Heart right ventricle (tissue), 16 donors: ENCODE measurements around the gene TXLNB. TPM values are rescaled to one million over a fixed set of nuclear protein-coding genes. Genes with fewer than 3 reads are reported as not detected.

Source experiments
- ATAC-seq, 8 donors: fragments of 200-7000 bp; cut with Tn5 transposase; one replicate each; pipeline ENCODE4 v1.9.1; 2020; ENCODE audit warnings: mild to moderate bottlenecking in 8 of 8, moderate library complexity in 8 of 8, moderate number of reproducible peaks in 1 of 8
- DNase-seq, 2 donors: peaks; one replicate each; pipeline ENCODE4 v3.0.0-alpha.2; 2020
- H3K27ac ChIP-seq, 10 donors: fragments of 200-600 bp; sonication (generic) in 2 of 10; one replicate each; pipeline versions ENCODE4 v1.5.0 to v1.8.0; 2020 to 2022; ENCODE audit warnings: mild to moderate bottlenecking in 3 of 10
- H3K27me3 ChIP-seq, 7 donors: fragments of 200-600 bp; one replicate each; pipeline ENCODE4 v1.8.0; 2021 to 2022; ENCODE audit warnings: mild to moderate bottlenecking in 2 of 7
- H3K36me3 ChIP-seq, 9 donors: fragments of 200-600 bp; sonication (generic) in 1 of 9; one replicate each; pipeline versions ENCODE4 v1.5.0 to v1.8.0; 2020 to 2022; ENCODE audit warnings: mild to moderate bottlenecking in 2 of 9
- H3K4me1 ChIP-seq, 9 donors: fragments of 200-600 bp; sonication (generic) in 1 of 9; one replicate each; pipeline versions ENCODE4 v1.5.0 to v1.8.0; 2020 to 2022; ENCODE audit warnings: mild to moderate bottlenecking in 4 of 9
- H3K4me3 ChIP-seq, 10 donors: fragments of 200-600 bp; sonication (generic) in 2 of 10; one replicate each; pipeline versions ENCODE4 v1.5.0 to v1.8.0; 2020 to 2022; ENCODE audit warnings: mild to moderate bottlenecking in 7 of 10, moderate library complexity in 2 of 10
- H3K9me3 ChIP-seq, 11 donors: fragments of 200-600 bp in 10 of 11; sonication (generic) in 2 of 11; one replicate each; pipeline versions ENCODE4 v1.5.0 to v1.8.0; 2013 to 2022; ENCODE audit warnings: mild to moderate bottlenecking in 2 of 11, control low read depth in 1 of 11, moderate library complexity in 1 of 11
- WGBS, 2 donors: extraction: QIAGEN DNeasy Blood & Tissue Kit; methylation state at CpG; one replicate each; pipeline ENCODE4 v1.1.7; 2013; ENCODE audit warnings: inconsistent platforms in 1 of 2; 5-methylcytosine and 5-hydroxymethylcytosine counted together
- intact Hi-C, 10 donors: fragments of 100-400 bp; cut with DNase I; formaldehyde crosslinking; loops; one replicate each; pipeline versions ENCODE4 v1.11.1 to v1.14.2; 2022
- polyA plus RNA-seq, 2 donors: library from polyadenylated mRNA; stranded (reverse); fragments of 200-250 nt; gene quantifications; one replicate each; pipeline ENCODE4 v1.2.3, GENCODE V29; 2013
- total RNA-seq, 10 donors: library from RNA; stranded (reverse); fragmentation: NEBNext Ultra II Directional in 3 of 10; extraction: Animal tissue kit (Norgen Biotek cat#: 25700) in 3 of 10; gene quantifications; one replicate each; pipeline versions ENCODE4 v1.2.1 to v1.2.4, GENCODE V29; 2021 to 2023
- TF ChIP-seq, protein P1 (sequence below), 9 donors: fragments of 200-600 bp; sonication (generic) in 2 of 9; IDR thresholded peaks; one replicate each; pipeline versions ENCODE4 v1.5.0 to v1.8.0; 2021 to 2022; ENCODE audit warnings: antibody characterized with exemption in 9 of 9, mild to moderate bottlenecking in 5 of 9, moderate library complexity in 1 of 9
- donor health status: Arrhythmogenic right ventricular cardiomyopathy.
- donor health status: ischemic (EF 13 %, LVEDD 7.1; RV severe dilation, severe dysfunction).
- donor health status: healthy with polysubstance abuse.
- donor health status: DM: no; HTN: yes; CAD: no.
- donor health status: DM: no; HTN: no; CAD: no.
- donor health status: ischemic (EF 25% LVEDD 6.9; RV normal size, moderate dysfunction).
- donor health status: ischemic (EF 25% LVEDD 5.7; RV mildly dilated, moderate dysfunction).
- donor health status: healthy.
- donor health status: DM: yes; HTN: yes; CAD: no.
- donor health status: Ischemic cardiomyopathy.
- donor health status: ischemic (EF 35%, LVEDD 5.7; RV mildly dilated, moderate dysfunction).
- donor health status: nonischemic (EF 11% LVEDD 7.7; RV severe dilation, severe dysfunction).
- donor health status: DM: yes; HTN: yes; CAD: no.
- donor health status: PGD.
- donor health status: ischemic (EF 29% LVEDD 5.4; RV normal size, mild dysfunction).
- donor health status: nonischemic (EF 23%, LVEDD 6.1; RV moderate dilation, normal function).

The TXLNB gene
- total and polyA plus RNA-seq, 12 donors = 6.2 to 156 (median 132) TPM

DNA sequence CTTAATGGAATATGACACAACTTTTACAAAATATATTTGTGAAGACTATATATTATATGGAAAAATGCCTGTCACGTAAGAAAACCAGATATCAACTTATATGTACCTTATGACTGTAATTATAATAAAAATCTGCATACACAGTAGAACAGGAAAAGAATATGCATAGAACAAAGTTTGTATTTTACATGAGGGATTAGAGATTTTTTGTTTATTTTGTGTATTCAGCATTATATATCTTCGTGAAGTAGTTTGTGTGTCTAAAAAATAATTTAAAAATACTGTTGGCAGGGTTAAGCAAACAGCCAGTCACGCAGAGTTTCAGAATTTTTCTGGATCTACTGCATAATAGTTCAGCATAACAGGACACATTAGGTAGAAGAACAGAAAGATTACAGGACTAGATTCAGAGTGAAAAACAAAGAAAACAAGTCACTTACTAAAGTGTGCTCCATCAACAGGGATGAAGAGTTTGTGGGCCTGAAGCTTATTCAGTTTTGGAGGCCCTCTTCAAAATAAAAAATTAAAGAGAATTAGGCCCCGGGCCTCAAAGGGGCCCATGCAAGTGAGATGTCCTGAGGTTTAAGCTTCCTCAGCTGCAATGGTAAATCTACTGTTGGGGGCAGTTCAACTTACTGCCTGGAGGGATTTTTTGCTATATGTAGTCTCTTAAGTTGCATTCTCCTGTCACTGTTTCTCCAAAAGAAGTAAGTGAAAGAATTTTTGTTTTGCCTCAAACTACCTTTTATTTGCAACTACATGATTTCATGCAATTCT lies 16.3 kb downstream of the TXLNB start:
- intact Hi-C loops = no loop called here
- no peaks in the 10 kb centered on the region for H3K27me3 ChIP-seq
- TF ChIP-seq, protein P1, sequence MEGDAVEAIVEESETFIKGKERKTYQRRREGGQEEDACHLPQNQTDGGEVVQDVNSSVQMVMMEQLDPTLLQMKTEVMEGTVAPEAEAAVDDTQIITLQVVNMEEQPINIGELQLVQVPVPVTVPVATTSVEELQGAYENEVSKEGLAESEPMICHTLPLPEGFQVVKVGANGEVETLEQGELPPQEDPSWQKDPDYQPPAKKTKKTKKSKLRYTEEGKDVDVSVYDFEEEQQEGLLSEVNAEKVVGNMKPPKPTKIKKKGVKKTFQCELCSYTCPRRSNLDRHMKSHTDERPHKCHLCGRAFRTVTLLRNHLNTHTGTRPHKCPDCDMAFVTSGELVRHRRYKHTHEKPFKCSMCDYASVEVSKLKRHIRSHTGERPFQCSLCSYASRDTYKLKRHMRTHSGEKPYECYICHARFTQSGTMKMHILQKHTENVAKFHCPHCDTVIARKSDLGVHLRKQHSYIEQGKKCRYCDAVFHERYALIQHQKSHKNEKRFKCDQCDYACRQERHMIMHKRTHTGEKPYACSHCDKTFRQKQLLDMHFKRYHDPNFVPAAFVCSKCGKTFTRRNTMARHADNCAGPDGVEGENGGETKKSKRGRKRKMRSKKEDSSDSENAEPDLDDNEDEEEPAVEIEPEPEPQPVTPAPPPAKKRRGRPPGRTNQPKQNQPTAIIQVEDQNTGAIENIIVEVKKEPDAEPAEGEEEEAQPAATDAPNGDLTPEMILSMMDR (IDR thresholded peaks at IDR 0.05) = no peak
- 84 to 85% methylated on average over 4 of the region's 4 CpGs for WGBS, 2 donors
- peaks cover 0 to 40% (median 30%) of the 10 kb centered on the region in 9 donors for H3K4me1 ChIP-seq
- no peak overlapping the region for H3K4me3 ChIP-seq
- H3K27ac ChIP-seq = no peak overlapping the region
- no peaks in the 10 kb centered on the region for H3K9me3 ChIP-seq
- DNase-seq (no peak), ATAC-seq (no peak)
- peaks cover 0 to 43% (median 0%) of the 10 kb centered on the region in 9 donors for H3K36me3 ChIP-seq

DNA sequence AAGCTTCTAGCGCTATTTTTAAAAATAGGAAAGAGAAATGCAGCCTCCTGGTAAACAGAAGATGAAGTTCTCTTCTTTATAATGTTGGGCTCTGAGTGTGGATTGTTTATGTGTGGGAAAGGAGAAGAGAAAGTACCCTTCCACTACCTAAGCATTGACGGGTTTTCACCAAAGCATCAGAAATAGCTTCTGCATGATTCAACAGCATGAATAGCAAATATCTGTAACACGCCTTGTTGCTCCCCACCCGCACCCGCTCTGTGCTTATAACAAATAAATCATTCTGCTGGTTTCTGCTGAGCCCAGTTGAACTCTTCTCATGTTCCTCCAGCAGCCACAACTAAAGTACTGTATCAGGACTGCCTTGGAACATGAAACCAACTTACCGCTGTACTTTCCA lies 20.7 kb downstream of the TXLNB start:
- H3K27ac ChIP-seq = peak overlapping the region in 2 of 10 donors; percentile 14 to 17
- H3K4me1 ChIP-seq = peaks cover 0 to 5% (median 0%) of the 10 kb centered on the region in 9 donors
- no peaks in the 10 kb centered on the region for H3K27me3 ChIP-seq
- peaks cover 0 to 69% (median 0%) of the 10 kb centered on the region in 9 donors for H3K36me3 ChIP-seq
- DNase-seq (no peak), ATAC-seq (peak in 4 of 8 donors; percentile 29 to 69 (median 50))
- intact Hi-C loops = no loop called here
- H3K4me3 ChIP-seq = peak overlapping the region in 1 of 10 donors; percentile 2
- no peaks in the 10 kb centered on the region for H3K9me3 ChIP-seq
- TF ChIP-seq, protein P1 (IDR thresholded peaks at IDR 0.05) = no peak
- 87 to 94% methylated on average over 6 of the region's 6 CpGs for whole genome bisulfite sequencing, 2 donors

DNA sequence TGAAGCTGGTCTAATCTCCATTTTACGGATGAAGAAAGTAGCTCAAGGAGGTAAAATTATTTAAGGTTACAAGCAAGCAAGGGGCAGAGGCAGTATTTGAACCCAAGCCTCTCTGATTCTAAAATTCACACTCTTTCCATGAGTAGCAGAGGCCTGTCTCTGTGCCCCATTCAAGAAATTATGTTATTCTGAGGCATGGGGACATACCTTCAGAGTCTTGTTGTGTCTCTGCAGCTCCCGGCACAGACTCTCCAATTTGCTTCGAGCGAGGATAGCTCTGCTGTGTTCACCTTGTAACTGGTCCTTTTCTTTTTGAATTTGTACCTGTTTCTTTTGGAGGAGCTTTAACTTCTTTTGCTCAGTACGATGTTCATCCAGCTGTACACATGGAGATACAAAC lies 21.5 kb downstream of the TXLNB start:
- Histone ChIP-seq H3K27me3 (no peaks in the 10 kb centered on the region), H3K4me1 (peaks cover 0 to 9% (median 0%) of the 10 kb centered on the region in 9 donors), H3K36me3 (peaks cover 0 to 62% (median 0%) of the 10 kb centered on the region in 9 donors), H3K9me3 (no peaks in the 10 kb centered on the region), H3K27ac (peak overlapping the region in 2 of 10 donors; percentile 14 to 17), H3K4me3 (no peak overlapping the region)
- DNase-seq = no peak
- ATAC-seq = no peak
- TF ChIP-seq, protein P1 (IDR thresholded peaks at IDR 0.05) = no peak
- intact Hi-C loops = no loop called here
- WGBS, 2 donors = 92 to 95% methylated on average over 5 of the region's 5 CpGs

DNA sequence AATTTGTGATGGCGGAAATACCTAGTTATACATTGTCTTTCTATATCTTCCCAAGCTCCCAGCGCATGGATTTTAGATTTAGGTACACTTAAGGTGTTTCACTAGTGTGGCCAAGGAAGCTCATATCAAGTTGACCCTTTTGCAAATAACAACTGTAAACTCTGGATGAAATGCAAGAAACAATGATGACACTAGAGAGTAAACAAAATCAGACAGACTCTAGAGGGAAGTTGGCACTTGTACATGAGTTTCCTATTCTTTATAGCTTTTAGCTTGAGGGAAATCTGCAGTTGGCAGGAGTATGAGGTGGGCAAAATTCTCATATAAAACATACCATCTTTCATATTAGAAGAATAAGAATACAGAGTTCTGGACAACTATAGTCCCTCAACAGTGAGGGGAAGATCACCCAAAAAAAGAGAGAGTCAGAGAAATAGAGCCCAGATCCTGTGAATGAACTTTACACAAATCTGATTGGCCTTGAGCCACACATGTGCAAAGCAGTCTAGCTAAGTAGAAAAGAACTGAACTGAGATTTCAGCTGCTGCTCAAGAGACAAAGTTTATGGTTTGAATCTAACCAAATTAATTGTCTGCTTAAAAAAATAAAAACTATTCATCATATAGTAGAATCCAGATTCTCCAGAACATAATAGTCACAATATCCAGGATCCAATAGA lies 26.1 kb downstream of the TXLNB start:
- TF ChIP-seq, protein P1 (IDR thresholded peaks at IDR 0.05) = no peak
- no peak for ATAC-seq
- H3K9me3 ChIP-seq = no peaks in the 10 kb centered on the region
- H3K4me1 ChIP-seq = peaks cover 0 to 14% (median 0%) of the 10 kb centered on the region in 9 donors
- H3K36me3 ChIP-seq = peaks cover 0 to 60% (median 9%) of the 10 kb centered on the region in 9 donors
- WGBS, 2 donors = 99% methylated on average over 2 of the region's 2 CpGs
- no peak overlapping the region for H3K27ac ChIP-seq
- H3K27me3 ChIP-seq = no peaks in the 10 kb centered on the region
- no peak for DNase-seq
- H3K4me3 ChIP-seq = no peak overlapping the region
- intact Hi-C loops = no loop called here
